Measurements from ENCODE around the gene EFHC1.

DNA sequence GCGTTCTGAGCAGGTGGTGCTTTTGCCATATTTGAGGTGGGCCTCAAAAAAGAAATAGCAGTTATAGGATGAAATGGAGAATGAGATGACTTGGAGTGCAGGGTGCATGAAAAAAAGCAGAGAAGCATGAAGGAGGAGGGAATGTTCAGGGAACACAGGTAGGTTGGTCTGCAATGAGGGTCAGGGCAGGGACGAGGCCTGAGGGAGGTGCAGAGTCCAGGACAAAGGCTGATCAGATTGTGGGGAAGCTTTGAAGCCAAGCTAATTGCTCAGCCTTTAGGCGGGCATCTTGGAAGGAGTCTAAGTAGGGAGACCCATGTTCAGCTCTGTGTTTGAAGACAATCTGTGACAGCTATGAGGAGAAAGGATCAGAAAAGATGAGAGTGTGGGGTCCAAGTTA lies 144.7 kb downstream of the EFHC1 start:
- TF ChIP-seq CTCF (IDR thresholded peaks at IDR 0.05) (no peak), POLR2A (IDR thresholded peaks at IDR 0.05) (no peak), POLR2AphosphoS5 (IDR thresholded peaks at IDR 0.05) (no peak), EP300 (IDR thresholded peaks at IDR 0.05) (no peak)
